Lower leg skin (tissue), 4 donors: ENCODE results near the gene FBXO3. TPM values are rescaled to one million over a fixed set of nuclear protein-coding genes. Genes with fewer than 3 reads are reported as not detected.
"Not testable (repeated sequence)": the region's sequence is repeated elsewhere in the genome, so short reads cannot be mapped to it uniquely, and the experiment has no call there.

ENCODE experiments used
- DNase-seq, 2 donors: peaks; one replicate each; pipeline ENCODE4 v3.0.0-alpha.2; 2019; ENCODE audit warnings: low spot score in 2 of 2
- H3K4me3 ChIP-seq: fragments of 200-600 bp; sonication (generic); 2 replicates; pipeline ENCODE4 v1.5.1; 2017; ENCODE audit warnings: mild to moderate bottlenecking, low read depth; ENCODE audit not compliant: poor library complexity, severe bottlenecking
- CTCF ChIP-seq, 3 donors: fragments of 450-650 bp; IDR thresholded peaks; one replicate each; pipeline ENCODE4 v1.5.1; 2016; ENCODE audit warnings: antibody characterized with exemption in 3 of 3, mild to moderate bottlenecking in 3 of 3, moderate library complexity in 2 of 3
- POLR2A ChIP-seq, 2 donors: fragments of 450-650 bp; IDR thresholded peaks; one replicate each; pipeline ENCODE4 v1.6.1; 2016 to 2017; ENCODE audit warnings: antibody characterized with exemption in 2 of 2, mild to moderate bottlenecking in 1 of 2, moderate library complexity in 1 of 2
- WGBS, 2 donors: methylation state at CpG; one replicate each; pipeline ENCODE4 v1.1.5; 2018; 5-methylcytosine and 5-hydroxymethylcytosine counted together
- intact Hi-C: fragments of 100-400 bp; cut with DNase I; formaldehyde crosslinking; loops from one replicate; pipeline ENCODE4 v1.15.0; 2023; ENCODE audit warnings: low total_unique reads
- total RNA-seq, 4 donors: library from RNA; depleted of rRNA; stranded (reverse); fragments of >200 nt; gene quantifications; one replicate each; pipeline ENCODE4 v1.1.0, GENCODE V29; 2016

Gene FBXO3
- total RNA-seq, 4 donors from 2014 or later: 36.5 to 52.3 (median 48.0) TPM

- DNase-seq: no peak
- no peak overlapping the region for H3K4me3 ChIP-seq
- intact Hi-C loops: no loop called here
- no peak for TF ChIP-seq POLR2A (IDR thresholded peaks at IDR 0.05)
- TF ChIP-seq CTCF (IDR thresholded peaks at IDR 0.05): no peak
- 69 to 87% methylated on average over 5 of the region's 5 CpGs for WGBS, 2 donors
Measured at GRCh38 chr11:33713151-33713855, 61.0 kb downstream of the FBXO3 start.

GRCh38 chr11:33712436-33712835 lies 61.9 kb downstream of the FBXO3 start:
- intact Hi-C loops: no loop called here
- 80 to 81% methylated on average over 3 of the region's 3 CpGs for WGBS, 2 donors

GRCh38 chr11:33709466-33709865 lies 64.9 kb downstream of the FBXO3 start:
- intact Hi-C loops: no loop called here
- no peak overlapping the region for H3K4me3 ChIP-seq
- TF ChIP-seq CTCF (IDR thresholded peaks at IDR 0.05) (no peak), POLR2A (IDR thresholded peaks at IDR 0.05) (no peak)
- DNase-seq: no peak
- 40 to 49% methylated on average over 3 of the region's 3 CpGs for WGBS, 2 donors

More at GRCh38 chr11:33712436-33712835, 61.9 kb downstream of the FBXO3 start:
- DNase-seq: no peak
- TF ChIP-seq POLR2A (IDR thresholded peaks at IDR 0.05): no peak
- no peak for TF ChIP-seq CTCF (IDR thresholded peaks at IDR 0.05)
- no peak overlapping the region for H3K4me3 ChIP-seq

- WGBS, 2 donors: 78 to 87% methylated on average over 1 of the region's 1 CpG
- no peak overlapping the region for H3K4me3 ChIP-seq
- TF ChIP-seq POLR2A (IDR thresholded peaks at IDR 0.05) (no peak), CTCF (IDR thresholded peaks at IDR 0.05) (no peak)
- DNase-seq: no peak
- intact Hi-C loops: no loop called here
Measured at GRCh38 chr11:33708985-33709384, 65.3 kb downstream of the FBXO3 start.

- DNase-seq, H3K4me3 ChIP-seq, intact Hi-C loops: not testable (repeated sequence)
- 92% methylated on average over 2 of the region's 2 CpGs; no CpG with 5 or more reads in 1 of the 2 donors for WGBS, 2 donors
Measured at GRCh38 chr11:33707831-33708230, 66.5 kb downstream of the FBXO3 start.

GRCh38 chr11:33706966-33707365 lies 67.4 kb downstream of the FBXO3 start:
- TF ChIP-seq POLR2A (IDR thresholded peaks at IDR 0.05): no peak
- TF ChIP-seq CTCF (IDR thresholded peaks at IDR 0.05): no peak
- no peak for DNase-seq
- intact Hi-C loops: no loop called here
- H3K4me3 ChIP-seq: no peak overlapping the region
- WGBS, 2 donors: 77 to 79% methylated on average over 2 of the region's 2 CpGs
